ENCODE results near the gene RAMP1. TPM values are rescaled to one million over a fixed set of nuclear protein-coding genes. Genes with fewer than 3 reads are reported as not detected.

The RAMP1 gene
- total RNA-seq, 1 donor from 2014 or later, result 17.6 TPM

GRCh38 chr2:237901932-237902850, 42.8 kb downstream of the RAMP1 start:
- H3K4me1 Mint-ChIP-seq, result peaks cover 63% of the 10 kb centered on the region
- intact Hi-C loops (cut with micrococcal nuclease), result loop anchor here (2.0 kb wide), 1 partner anchor 95 kb away; no protein-coding TSS in a partner anchor
- peaks cover 14% of the 10 kb centered on the region for H3K36me3 Mint-ChIP-seq (ENCODE audit: low read depth)
- H3K4me3 Mint-ChIP-seq, result peak overlapping the region; percentile 64
- no peak for DNase-seq
- H3K27me3 Mint-ChIP-seq, result no peaks in the 10 kb centered on the region
- peak overlapping the region; percentile 85 for H3K27ac Mint-ChIP-seq
- H3K9me3 Mint-ChIP-seq, result peaks cover 8% of the 10 kb centered on the region

- Mint-ChIP-seq H3K27ac (peak overlapping the region; percentile 94), H3K9me3 (peaks cover 12% of the 10 kb centered on the region), H3K36me3 (ENCODE audit: low read depth) (peaks cover 19% of the 10 kb centered on the region), H3K4me1 (peaks cover 40% of the 10 kb centered on the region), H3K4me3 (peak overlapping the region; percentile 74), H3K27me3 (no peaks in the 10 kb centered on the region)
- peak; percentile 72 for DNase-seq
- intact Hi-C loops (cut with micrococcal nuclease), result loop anchor here (2.0 kb wide), 1 partner anchor 18 kb away; no protein-coding TSS in a partner anchor
These were observed 45.6 kb downstream of the RAMP1 start for GRCh38 chr2:237904831-237905599.

- no peak for DNase-seq
- intact Hi-C loops (cut with micrococcal nuclease), result no loop called here
- Mint-ChIP-seq H3K36me3 (ENCODE audit: low read depth) (peaks cover 18% of the 10 kb centered on the region), H3K9me3 (peaks cover 16% of the 10 kb centered on the region), H3K4me3 (no peak overlapping the region), H3K27ac (peak overlapping the region; percentile 62), H3K4me1 (peaks cover 35% of the 10 kb centered on the region), H3K27me3 (no peaks in the 10 kb centered on the region)
These were observed 47.7 kb downstream of the RAMP1 start for GRCh38 chr2:237907144-237907543.

GRCh38 chr2:237909075-237909695, 49.8 kb downstream of the RAMP1 start:
- H3K9me3 Mint-ChIP-seq, result peaks cover 16% of the 10 kb centered on the region
- H3K4me3 Mint-ChIP-seq, result no peak overlapping the region
- H3K4me1 Mint-ChIP-seq, result peaks cover 28% of the 10 kb centered on the region
- intact Hi-C loops (cut with micrococcal nuclease), result no loop called here
- no peak for DNase-seq
- H3K36me3 Mint-ChIP-seq (ENCODE audit: low read depth), result peaks cover 18% of the 10 kb centered on the region
- H3K27me3 Mint-ChIP-seq, result no peaks in the 10 kb centered on the region
- H3K27ac Mint-ChIP-seq, result no peak overlapping the region

GRCh38 chr2:237909801-237910475, 50.5 kb downstream of the RAMP1 start:
- no peaks in the 10 kb centered on the region for H3K27me3 Mint-ChIP-seq
- no peak overlapping the region for H3K27ac Mint-ChIP-seq
- intact Hi-C loops (cut with micrococcal nuclease), result no loop called here
- DNase-seq, result no peak
- H3K36me3 Mint-ChIP-seq (ENCODE audit: low read depth), result peaks cover 18% of the 10 kb centered on the region
- H3K9me3 Mint-ChIP-seq, result peaks cover 16% of the 10 kb centered on the region
- H3K4me1 Mint-ChIP-seq, result peaks cover 24% of the 10 kb centered on the region
- H3K4me3 Mint-ChIP-seq, result no peak overlapping the region

GRCh38 chr2:237910576-237911362, 51.3 kb downstream of the RAMP1 start:
- Mint-ChIP-seq H3K9me3 (peaks cover 16% of the 10 kb centered on the region), H3K36me3 (ENCODE audit: low read depth) (peaks cover 15% of the 10 kb centered on the region), H3K27me3 (no peaks in the 10 kb centered on the region), H3K27ac (no peak overlapping the region), H3K4me3 (no peak overlapping the region), H3K4me1 (peaks cover 17% of the 10 kb centered on the region)
- intact Hi-C loops (cut with micrococcal nuclease), result no loop called here
- DNase-seq, result no peak

- peaks cover 16% of the 10 kb centered on the region for H3K9me3 Mint-ChIP-seq
- H3K4me1 Mint-ChIP-seq, result peaks cover 12% of the 10 kb centered on the region
- H3K36me3 Mint-ChIP-seq (ENCODE audit: low read depth), result peaks cover 15% of the 10 kb centered on the region
- no peak for DNase-seq
- intact Hi-C loops (cut with micrococcal nuclease), result no loop called here
- H3K27ac Mint-ChIP-seq, result no peak overlapping the region
- H3K27me3 Mint-ChIP-seq, result no peaks in the 10 kb centered on the region
- no peak overlapping the region for H3K4me3 Mint-ChIP-seq
These were observed 52.1 kb downstream of the RAMP1 start for GRCh38 chr2:237911363-237912017.

- DNase-seq, result no peak
- no peaks in the 10 kb centered on the region for H3K27me3 Mint-ChIP-seq
- H3K4me3 Mint-ChIP-seq, result no peak overlapping the region
- peaks cover 10% of the 10 kb centered on the region for H3K9me3 Mint-ChIP-seq
- intact Hi-C loops (cut with micrococcal nuclease), result no loop called here
- H3K4me1 Mint-ChIP-seq, result peaks cover 9% of the 10 kb centered on the region
- peaks cover 8% of the 10 kb centered on the region for H3K36me3 Mint-ChIP-seq (ENCODE audit: low read depth)
- no peak overlapping the region for H3K27ac Mint-ChIP-seq
These were observed 53.1 kb downstream of the RAMP1 start for GRCh38 chr2:237912271-237913192.

GRCh38 chr2:237913193-237913917, 53.9 kb downstream of the RAMP1 start:
- no peak for DNase-seq
- Mint-ChIP-seq H3K9me3 (peaks cover 10% of the 10 kb centered on the region), H3K4me3 (no peak overlapping the region), H3K4me1 (peaks cover 9% of the 10 kb centered on the region), H3K27me3 (no peaks in the 10 kb centered on the region), H3K27ac (no peak overlapping the region), H3K36me3 (ENCODE audit: low read depth) (peaks cover 8% of the 10 kb centered on the region)
- intact Hi-C loops (cut with micrococcal nuclease), result no loop called here

GRCh38 chr2:237915576-237915975, 56.2 kb downstream of the RAMP1 start:
- Mint-ChIP-seq H3K4me3 (no peak overlapping the region), H3K27ac (no peak overlapping the region), H3K27me3 (no peaks in the 10 kb centered on the region), H3K36me3 (ENCODE audit: low read depth) (peaks cover 3% of the 10 kb centered on the region), H3K9me3 (peaks cover 3% of the 10 kb centered on the region), H3K4me1 (peaks cover 12% of the 10 kb centered on the region)
- intact Hi-C loops (cut with micrococcal nuclease), result no loop called here
- no peak for DNase-seq

- Mint-ChIP-seq H3K9me3 (no peaks in the 10 kb centered on the region), H3K36me3 (ENCODE audit: low read depth) (no peaks in the 10 kb centered on the region), H3K27me3 (no peaks in the 10 kb centered on the region), H3K4me3 (no peak overlapping the region), H3K27ac (peak overlapping the region; percentile 73), H3K4me1 (peaks cover 11% of the 10 kb centered on the region)
- no peak for DNase-seq
- intact Hi-C loops (cut with micrococcal nuclease), result no loop called here
These were observed 56.9 kb downstream of the RAMP1 start for GRCh38 chr2:237916296-237916695.

Data from activated CD4-positive, alpha-beta T cell treated with anti-CD3 and anti-CD28 coated beads, Interleukin-2, amount 10 ng/mL, durations not matched to agents 24 days and 14 days (primary cell).